Right hindlimb (tissue), 1 donor: Measurements from ENCODE around the gene MAFB.

ENCODE experiments used
- DNase-seq: peaks from one replicate; pipeline ENCODE4 v3.0.0-alpha.2; 2018

MAFB gene

DNA sequence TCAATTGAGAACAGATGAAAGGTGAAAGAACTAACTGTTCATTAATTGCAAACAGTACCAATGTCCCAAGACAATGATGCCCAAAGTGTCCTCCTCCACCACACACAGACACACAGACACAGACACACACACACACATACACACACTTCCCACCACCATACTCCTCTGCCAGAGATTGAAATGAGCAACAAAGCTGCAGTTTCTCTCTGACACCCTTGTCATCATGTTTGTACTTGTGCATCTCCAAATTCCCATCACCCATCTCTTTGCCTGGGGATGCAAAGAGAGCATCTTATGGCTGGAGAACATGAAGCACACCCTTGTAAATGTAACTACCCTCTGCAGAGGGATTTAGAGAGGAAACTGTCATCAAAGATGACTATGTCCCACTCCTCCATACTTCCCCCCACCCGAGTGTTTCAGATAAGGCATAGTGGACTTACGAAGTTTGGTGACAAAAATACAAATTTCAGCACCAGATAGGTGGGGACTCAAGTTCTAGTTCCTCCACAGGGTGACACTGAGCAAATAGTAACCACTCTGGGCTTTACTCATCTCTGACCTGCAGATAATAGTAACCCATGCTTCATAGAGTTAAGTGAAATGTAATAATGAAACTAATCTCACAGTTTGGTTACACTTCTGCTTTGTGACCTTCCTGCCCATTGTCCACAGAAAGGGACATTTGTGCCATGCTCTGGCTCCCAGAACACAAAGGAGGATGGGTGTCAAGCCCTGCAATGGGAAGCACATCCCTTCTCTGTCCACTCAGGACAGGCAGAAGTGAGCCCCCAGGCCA is 8.7 kb downstream of the MAFB start:
- DNase-seq, result no peak

DNA sequence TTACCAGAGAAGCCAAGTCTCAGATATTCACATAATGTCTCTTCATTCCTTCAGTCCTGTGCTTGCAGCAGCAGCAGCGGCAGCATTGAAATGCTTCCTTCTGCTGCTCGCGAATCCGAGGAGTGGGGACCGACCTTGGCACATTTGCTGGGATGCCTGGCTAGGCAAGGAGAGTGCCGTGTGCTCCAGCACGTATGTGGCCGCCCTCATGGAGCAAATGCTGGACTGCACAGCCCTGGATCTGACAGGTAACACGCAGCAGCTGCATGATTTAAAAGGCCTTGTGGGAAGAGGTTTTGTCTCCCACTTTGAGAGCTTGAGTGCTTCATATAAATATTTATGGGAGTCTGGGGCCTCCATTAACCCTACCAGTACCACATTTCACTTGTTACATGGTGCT is 9.9 kb downstream of the MAFB start:
- no peak for DNase-seq

DNA sequence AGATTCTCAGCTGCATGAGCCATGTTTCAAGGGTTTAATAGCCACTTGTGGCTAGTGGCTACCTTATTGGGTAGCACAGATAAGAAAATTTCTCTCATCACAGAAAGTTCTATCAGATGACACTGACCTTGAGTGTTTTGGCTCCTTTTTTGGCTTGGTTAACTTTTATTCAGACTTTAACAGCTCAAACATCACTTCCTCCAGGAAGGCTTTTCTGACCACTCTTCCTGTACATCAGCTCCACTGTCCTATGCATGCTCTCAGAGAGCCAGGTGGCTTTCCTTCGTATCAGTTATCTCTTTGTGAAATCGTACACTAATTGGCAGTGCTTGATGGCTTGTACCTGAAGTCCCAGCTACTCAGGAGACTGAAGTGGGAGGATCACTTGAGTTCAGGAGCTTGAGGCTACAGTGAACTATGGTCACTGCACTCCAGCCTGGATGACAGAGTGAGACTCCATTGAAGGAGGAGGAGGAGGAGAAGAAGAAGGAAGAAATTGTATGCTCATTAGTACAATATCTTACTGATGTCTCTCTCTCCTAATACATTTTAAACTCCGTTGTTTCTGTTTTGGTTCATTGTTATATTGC is 10.7 kb downstream of the MAFB start:
- no peak for DNase-seq

DNA sequence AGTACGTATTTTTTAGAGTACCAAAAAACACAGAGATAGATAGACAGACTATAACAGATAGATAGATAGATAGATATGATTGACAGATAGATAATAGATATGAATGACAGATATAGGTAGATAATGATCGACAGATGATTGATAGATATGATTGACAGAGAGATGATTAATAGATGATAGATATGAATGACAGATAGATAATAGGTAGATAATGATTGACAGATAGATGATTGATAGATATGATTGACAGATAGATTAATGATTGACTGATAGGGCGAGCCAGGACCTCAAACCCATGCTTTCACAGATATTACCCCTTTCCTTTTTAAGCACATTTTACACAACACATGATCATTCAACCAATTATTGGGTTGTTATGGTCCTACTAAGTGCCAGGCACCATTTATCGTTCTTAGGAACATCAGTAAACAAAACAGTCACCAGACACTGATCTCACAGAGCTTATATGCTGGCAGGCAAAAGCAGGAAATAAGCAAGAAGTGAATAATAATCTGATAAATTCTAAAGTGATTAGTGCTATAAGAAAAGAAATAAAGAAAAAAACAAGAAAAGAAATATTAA is 11.6 kb downstream of the MAFB start:
- DNase-seq, result no peak

DNA sequence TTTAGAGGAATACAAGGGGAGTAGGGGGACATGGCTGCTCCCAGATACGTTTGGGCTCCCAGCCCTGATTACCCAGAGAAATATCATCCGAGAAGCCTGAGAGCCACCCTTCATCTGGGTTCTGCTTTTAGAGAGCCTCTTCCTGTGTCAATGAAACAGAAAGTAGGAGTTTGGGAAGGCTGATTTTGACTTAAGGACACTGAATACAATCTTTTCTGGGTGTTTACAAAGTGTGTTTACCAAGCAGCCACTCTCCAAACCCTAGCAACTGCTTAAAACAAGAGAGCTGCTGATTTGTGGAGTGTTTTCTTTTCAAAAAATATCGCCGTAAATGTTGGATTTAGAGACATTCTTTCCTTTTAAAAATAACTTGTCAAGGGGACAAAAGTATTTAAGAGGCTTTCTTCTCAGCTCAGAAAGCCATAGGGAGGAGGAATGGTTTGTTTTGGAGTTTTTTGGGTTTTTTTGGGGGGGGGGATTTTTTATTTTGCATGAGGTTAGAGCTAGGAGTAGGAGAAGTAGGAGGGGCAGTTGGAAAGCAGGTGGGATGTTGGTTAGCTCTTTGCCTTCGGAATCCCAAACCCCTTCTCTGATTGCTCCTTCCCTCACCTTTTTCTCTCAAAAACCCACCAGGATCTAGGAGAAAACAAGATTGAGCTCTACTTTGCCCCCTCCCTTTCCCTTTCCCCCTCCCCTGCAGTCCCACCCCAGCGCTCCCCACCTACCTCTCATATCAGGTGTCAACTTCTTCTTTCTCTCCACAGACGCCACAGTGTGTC is 12.4 kb downstream of the MAFB start:
- no peak for DNase-seq

DNA sequence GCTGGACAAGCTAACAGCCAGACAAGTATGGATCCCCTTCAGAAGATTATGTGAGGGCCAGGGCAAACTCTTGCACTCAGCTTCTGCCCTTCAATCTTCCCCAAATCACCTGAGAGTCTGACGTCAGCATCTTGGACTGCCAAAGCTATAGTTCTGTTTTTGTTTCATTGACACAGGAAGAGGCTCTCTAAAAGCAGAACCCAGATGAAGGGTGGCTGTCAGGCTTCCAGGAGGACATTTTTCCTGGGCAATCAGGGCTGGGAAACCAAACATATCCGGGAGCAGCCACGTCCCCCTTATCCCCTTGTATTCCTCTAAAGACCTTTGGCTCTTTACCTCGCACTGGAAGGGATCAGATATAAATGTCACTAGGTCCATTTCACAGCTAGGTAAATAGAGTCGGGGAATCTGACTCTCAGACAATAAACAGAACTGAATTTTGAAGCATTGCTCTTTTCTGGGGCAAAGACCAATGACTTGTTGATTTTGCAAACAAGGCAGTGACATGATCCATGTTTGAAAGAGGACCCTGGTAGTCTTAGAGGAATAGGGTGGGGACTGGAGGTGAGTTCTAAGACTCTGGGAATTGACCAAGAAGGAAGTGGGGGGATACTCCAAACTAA is 13.3 kb downstream of the MAFB start:
- DNase-seq, result no peak

DNA sequence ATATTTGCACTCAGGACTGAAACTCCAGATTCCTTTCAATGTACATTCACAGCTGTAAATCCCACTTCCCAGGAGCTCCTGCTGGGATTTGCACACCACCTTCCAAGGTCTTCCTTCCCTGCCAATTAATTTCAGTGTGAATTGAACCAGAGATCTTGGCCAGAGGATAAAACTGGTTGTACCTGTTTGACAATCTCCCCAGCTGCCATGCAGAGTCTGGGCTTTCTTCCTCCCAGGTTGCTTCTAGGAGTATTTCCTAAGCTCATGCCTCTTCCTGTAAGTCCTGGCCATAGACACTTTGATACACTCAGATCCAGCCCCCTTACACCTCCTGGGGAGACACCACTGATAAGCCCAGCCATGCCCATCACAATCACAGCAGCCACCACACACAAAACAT is 15.6 kb downstream of the MAFB start:
- DNase-seq, result no peak

DNA sequence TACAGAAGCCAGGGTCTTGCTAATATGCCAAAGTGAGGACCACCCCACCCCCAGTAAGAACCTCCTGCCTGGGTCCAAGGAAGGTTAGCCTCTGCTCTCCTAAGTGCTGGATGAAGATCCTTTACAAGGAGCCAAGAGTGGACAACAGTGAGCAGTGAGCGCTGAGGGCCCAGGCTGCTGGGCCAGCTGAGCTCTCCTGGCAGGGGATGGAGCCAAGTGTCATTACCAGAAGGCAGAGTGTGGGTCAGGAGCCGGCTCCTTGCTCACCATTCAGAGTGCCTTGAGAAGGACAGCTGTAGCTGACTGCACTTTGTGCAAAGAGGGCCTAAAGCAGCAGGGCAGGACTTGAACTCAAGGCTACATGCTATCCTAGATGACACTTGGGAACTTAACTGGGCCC is 16.9 kb downstream of the MAFB start:
- no peak for DNase-seq

DNA sequence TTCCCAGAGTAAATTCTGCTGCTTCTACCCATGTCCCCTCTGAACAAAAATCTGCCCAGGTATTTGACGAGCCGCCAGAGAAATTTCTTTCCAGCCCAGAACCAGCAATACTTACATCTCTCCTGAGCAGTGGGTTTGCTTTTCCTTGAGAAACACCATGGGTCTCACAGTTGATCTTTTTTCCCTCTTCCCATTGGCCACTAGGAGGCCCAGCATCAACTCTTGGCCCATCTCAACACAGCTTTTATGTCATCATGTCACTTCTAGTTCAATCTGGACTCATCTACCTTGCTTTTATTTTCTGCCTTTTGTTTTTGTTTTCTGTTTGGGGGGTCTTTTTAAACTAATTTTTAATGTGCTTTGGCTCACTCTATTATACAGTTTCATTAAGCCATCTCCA is 18.8 kb downstream of the MAFB start:
- DNase-seq, result no peak

DNA sequence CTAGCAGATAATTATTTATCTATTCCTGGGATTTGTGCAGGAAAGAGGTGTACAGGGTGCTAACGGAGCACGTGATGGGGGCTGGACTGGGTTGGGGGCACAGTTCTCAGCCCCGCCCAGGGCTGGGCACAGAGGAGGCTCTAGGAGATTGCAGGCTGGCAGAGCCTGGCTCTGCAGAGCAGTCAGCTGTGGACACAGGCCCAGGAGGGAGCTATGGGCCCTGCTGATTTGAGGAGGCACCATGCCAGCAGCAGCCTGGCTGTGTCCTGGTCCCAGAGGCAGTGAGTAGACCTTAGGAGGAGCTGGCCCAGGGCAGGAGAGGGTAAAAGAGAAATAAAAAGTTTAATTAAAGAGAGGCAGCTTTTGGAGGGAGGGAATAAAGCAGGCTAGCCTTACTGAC is 19.3 kb downstream of the MAFB start:
- DNase-seq, result no peak

DNA sequence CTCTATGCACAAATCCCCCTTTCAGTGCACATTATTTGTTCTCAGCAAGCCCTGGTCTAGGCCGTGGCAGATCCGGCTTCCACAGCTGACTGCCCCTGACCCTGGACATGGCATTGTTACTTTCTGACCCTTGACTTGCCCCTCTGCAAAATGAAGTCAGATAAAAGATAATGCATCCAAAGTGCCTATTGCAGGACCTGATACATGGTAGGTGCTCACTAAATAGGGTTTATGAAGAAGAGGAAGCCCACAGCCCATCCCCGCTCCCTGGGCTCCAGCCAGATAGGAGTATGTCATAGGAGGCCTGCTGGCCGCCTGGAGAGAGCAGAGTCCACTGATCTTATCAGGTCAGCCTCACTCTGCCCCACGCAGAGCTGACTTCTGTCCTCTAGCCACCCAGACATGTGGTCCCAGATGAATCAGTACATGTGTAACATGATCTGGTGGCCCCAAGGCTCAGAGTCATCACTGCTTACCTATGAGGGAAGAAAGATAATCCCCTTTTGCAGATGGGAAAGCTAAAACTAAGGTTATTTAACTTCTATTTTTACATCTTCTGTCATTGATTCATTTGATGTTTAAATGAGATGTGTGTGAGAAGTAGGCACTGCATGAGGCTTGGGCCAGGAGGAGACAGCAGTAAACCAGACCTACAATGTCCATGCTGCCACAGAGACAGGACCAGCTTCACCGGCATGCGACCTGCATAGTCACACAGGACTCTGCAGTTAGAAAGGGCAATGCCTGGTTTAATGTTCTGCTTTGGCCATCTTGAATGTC is 20.4 kb downstream of the MAFB start:
- no peak for DNase-seq

DNA sequence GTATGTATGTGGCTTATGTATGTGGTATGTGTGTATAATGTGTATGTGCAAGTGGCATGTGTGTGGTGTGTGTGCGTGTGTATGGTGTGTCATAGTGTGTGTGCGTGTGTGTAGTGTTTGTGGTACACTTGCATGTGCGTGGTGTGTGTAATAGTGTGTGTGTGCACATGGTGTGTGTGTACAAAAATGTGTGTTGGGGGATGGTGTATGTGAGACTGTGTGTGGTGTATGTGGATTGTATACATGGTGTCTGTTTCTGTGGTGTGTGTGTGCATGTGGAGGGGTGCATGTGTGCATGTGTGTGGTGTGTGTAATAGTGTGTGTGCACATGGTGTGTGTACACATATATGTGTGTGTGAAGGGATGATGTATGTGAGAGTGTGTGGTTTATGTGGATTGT is 21.5 kb downstream of the MAFB start:
- DNase-seq, result no peak

DNA sequence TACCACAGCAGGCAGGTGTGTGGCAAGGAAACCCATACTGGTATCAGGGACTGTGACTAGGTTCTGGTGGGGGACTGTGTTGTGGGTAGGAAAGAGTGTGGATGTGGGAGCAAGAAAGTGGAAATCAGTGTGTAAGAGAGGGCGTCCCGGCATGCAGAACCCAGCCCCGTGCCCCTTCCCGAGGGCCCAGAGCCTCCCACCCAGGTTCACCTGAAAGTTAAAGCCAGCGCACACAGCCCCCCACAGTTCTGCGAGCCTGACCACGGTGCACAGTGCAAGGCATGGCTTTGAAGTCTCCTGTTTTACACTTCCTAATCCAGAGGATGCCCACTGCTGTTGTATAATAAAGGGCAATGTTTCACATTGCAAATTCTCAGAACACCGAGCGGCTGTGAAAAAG is 22.7 kb downstream of the MAFB start:
- DNase-seq, result no peak

DNA sequence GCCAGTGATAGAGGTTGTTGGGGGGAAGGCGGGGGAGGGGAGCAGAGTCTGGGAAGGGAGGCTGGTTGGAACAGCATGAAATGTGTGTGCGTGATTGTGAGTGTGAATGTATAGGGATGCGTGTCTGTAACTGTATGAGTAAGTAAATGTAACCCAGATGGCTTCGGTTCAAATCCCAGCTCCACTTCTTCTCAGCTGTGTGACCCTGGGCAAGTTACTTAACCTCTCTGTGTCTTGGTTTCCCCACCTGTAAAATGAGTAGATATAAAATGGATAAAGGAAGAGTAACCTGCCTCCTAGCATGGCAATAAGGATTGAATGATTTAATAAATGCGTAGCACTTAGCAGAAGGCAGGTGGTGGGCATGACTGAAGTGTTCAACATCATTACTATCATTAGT is 24.1 kb downstream of the MAFB start:
- no peak for DNase-seq

DNA sequence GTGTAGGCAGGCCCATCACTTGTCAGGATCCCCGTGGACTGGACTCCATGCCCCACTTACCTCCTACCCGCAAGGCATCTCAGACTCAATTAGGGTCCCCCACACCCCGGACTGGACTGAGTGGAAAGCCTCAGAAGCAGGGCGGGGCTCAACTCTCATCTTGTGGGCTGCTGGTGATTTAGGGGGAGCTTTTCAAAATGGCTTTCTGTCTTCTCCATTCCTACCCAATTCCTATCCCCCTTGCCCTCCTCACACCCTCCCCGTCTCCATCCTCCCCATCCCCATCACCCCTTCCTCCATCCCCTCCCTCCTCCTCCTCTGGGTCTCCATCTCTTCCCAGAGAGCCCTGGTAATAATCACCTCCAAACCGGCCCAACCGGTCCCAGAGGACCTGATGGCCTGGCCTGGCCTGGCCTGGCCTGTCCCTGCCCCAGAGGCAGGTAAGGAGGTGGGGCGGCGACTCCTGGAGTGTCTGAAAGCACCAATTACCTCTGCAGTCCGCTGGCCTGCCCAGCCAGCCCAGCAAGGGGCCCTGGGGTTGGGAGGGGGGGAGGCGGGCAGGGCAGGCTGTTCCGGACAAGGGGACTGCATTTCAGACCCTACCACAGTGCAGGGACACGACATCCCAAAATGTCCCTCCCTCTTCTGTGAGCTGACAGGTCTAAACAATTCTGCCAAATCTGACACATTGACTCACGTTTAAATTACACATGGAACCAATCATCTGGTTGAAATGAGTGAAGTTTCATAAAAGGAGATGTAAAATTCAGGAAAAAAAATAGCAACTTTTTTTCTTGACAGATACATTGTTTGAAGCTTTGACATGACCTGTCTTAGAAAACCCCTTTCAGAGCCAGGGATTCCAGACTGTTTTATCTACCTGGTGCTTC is 24.8 kb downstream of the MAFB start:
- DNase-seq, result no peak

DNA sequence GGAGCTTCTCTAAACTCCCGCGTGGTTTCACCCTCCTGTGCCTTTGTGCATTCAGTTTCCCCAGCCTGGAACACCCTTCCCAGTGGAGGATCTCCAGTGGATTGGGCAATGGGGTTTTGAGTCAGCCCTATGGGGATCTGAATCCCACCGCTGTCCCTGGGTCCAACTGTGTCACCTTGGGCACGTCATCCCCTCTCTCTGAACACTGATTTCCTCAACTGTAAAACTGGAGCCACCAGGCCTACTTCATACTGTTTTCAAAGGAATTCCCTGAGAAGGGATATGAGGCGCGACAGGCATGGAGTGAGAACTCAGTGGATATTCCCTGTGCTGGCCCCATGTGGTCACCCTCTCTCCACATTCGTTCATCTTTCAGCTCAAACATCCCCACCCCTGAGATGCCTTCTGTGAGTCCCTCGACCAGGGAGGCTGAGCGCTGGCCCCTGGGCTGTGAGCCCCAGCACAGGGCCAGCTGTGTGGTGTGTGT is 25.7 kb downstream of the MAFB start:
- DNase-seq, result no peak

DNA sequence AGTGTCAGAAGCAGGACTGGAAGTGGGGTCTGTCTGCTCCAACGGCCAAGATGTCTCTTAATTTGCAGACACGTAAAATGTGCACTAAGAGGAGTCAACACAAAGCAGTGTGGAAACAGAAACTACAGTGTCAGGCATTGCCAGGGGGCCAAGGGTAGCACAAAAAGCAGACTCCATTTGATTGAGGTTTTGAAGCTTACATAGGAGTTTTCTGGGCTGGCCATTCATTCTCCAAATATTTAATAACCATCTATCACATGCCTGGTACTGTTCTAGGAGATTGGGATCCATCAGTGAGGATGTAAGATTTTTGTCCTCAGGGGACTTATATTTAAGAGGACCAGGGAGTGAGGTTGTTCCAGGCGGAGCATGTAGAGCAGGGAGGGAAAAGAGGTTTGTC is 29.5 kb downstream of the MAFB start:
- DNase-seq, result no peak

DNA sequence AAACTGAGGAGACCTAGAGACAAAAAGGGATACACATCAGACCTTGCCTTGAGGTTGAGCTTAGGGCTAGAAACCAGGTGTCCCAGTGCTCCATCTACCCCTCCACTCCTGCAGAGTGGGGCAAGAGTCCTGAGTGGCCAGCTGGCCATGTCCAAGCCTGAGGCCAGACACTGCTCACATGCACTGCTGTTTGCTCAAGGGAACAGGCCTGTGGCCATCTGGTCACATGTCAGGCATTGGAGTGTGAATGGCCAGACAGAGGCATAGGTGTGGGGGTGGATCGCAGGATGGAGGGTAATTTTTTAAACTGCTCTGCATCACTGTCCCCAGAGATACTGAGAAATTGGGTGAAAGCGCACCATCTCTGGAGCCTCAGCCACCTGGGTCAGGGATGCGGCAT is 30.5 kb downstream of the MAFB start:
- DNase-seq, result no peak

DNA sequence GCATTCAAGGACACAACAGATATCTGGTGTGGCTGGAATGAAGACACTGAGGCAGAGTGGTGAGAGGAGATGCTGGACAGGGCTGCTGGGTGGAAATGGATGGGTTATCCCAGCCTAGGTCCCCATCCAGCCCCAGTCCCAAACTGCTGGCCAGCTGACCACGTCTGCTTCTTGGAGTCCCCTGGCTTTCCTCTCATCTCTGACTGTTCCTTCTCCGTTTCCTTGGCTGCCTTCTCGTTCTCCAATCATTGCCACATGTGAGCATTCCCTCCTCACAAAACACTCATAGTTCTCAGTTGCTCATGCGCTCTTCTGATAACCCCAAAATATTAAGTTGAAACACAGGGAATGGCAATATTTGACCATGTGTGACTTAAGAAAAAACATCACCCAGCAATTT is 31.5 kb downstream of the MAFB start:
- no peak for DNase-seq

DNA sequence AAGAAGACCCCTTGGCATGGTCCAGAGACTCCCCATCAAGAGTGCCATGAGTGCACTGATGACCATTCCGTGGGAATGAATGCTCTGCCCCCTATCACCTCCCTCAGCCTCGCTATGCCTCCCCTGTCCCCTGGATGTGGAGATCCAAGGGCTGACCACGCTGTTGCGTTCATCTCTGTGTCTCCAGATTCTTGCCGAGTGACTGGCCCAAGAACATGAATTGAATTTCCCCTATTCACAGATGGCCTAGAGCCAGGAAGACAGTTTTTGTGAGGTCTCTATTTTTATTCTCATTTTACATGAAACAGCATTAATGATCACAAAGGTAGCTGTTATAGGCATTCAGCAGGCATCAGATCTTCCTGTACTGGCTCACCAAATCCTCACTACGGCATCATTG is 33.6 kb downstream of the MAFB start:
- DNase-seq, result no peak

DNA sequence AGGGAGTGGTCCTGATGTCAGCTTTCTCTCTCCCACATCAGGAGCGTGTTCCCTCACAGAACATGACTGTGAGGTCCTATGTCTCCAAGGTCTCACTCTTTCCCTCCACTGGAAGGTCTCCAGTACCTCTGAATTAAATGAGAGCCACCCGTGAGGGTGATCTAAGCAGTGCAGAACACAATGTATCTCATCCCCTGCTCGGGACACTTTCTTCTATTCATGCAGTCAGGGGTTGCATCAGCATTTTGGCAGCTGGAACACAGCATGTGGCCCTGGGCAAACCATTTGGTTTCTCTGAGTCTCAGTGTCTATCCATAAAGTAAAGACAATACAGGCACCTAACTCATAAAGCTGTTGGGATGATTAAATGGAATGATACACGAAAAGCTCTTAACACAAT is 34.2 kb downstream of the MAFB start:
- DNase-seq, result no peak
